Ovary (tissue), 9 donors: ENCODE measurements around the gene RHD. TPM values are rescaled to one million over a fixed set of nuclear protein-coding genes. Genes with fewer than 3 reads are reported as not detected.
"Not testable (repeated sequence)": the region's sequence is repeated elsewhere in the genome, so short reads cannot be mapped to it uniquely, and the experiment has no call there.

Experiments used
- DNase-seq, 5 donors: peaks; one replicate each; pipeline ENCODE4 v3.0.0-alpha.2; 2019 to 2020
- H3K27ac ChIP-seq, 2 donors: fragments of 200-600 bp; one replicate each; pipeline versions ENCODE4 v1.5.1 to v1.8.0; 2019 to 2022
- H3K27me3 ChIP-seq: fragments of 200-600 bp; one replicate; pipeline ENCODE4 v1.8.0; 2022
- H3K36me3 ChIP-seq: fragments of 200-600 bp; sonication (generic); one replicate; pipeline ENCODE4 v1.5.1; 2019
- H3K4me1 ChIP-seq: one replicate; pipeline ENCODE4 v1.8.1; 2013; ENCODE audit warnings: mild to moderate bottlenecking, moderate library complexity; ENCODE audit not compliant: insufficient read depth
- H3K4me3 ChIP-seq: fragments of 200-600 bp; sonication (generic); one replicate; pipeline ENCODE4 v1.5.1; 2017
- H3K9me3 ChIP-seq, 2 donors: fragments of 200-600 bp in 1 of 2; sonication (generic) in 1 of 2; one replicate each; pipeline versions ENCODE4 v1.5.1 to v1.8.1; 2013 to 2019; ENCODE audit warnings: mild to moderate bottlenecking in 1 of 2, moderate library complexity in 1 of 2
- WGBS, 3 donors: extraction: QIAGEN DNeasy Blood & Tissue Kit in 1 of 3; methylation state at CpG; one replicate each; pipeline versions ENCODE4 v1.1.5 to v1.1.7; 2013 to 2017; 5-methylcytosine and 5-hydroxymethylcytosine counted together
- intact Hi-C, 4 donors: fragments of 100-400 bp; cut with DNase I; formaldehyde crosslinking; loops; one replicate each; pipeline versions ENCODE4 v1.11.0 to v1.15.1; 2022 to 2023
- polyA plus RNA-seq, 2 donors: library from polyadenylated mRNA; stranded (reverse); fragments of 200-250 nt in 1 of 2; fragments of 350-450 nt in 1 of 2; fragmentation: Illumina TruSeq in 1 of 2; extraction: RNeasy Lipid Tissue Mini Kit (QIAGEN cat#74804) in 1 of 2; gene quantifications; one replicate each; pipeline ENCODE4 v1.2.3, GENCODE V29; 2013 to 2014
- total RNA-seq, 7 donors: library from RNA; depleted of rRNA in 2 of 7; stranded (reverse); fragments of >200 nt in 2 of 7; fragmentation: NEBNext Ultra II Directional in 3 of 7; extraction: Animal tissue kit (Norgen Biotek cat#: 25700) in 3 of 7; gene quantifications; one replicate each; pipeline versions ENCODE4 v1.1.0 to v1.2.4, GENCODE V29; 2016 to 2023
- donor health status: DM: no; HTN: no; CAD: no; lungs with moderate emphysema.
- donor health status: DM: no; HTN: no; CAD: no.
- donor health status: Bipolar disorder and iron deficiency.
- donor health status: DM: yes; HTN: yes; CAD: no.
- donor health status: DM: no; HTN: no; CAD: no.
- donor health status: DM: yes; HTN: yes; CAD: no.

RHD gene
- total and polyA plus RNA-seq, 9 donors: not detected

DNA sequence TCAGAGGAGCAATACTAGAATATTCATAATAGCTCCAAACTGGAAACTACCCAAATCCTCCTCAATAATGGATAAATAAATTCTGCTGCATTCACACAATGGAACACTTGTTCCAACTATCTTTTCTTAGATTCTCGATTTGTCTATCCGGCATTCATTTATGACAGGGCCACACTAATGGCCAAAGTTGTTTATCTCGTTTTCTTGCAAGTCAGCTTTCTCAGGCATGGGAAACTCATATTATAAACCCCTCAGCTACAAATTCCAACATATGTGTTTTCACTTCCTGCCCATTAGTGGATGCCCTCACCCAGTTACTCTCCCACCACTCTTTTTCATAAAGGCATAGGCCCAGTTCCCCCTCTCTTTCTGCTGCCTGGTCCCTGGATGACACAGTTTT, 106.1 kb downstream of the RHD start:
- WGBS, 3 donors: 86 to 92% (median 89%) methylated on average over 3 of the region's 3 CpGs
- H3K4me3 ChIP-seq, H3K4me1 ChIP-seq, H3K27me3 ChIP-seq, H3K27ac ChIP-seq, H3K9me3 ChIP-seq, DNase-seq, H3K36me3 ChIP-seq, intact Hi-C loops: not testable (repeated sequence)

Other genes with a start within 250 kb of the RHD start
- gene SYF2, start 40.0 kb upstream of the RHD start, total RNA-seq: 100 to 1,000 TPM in 1 of 7 donors, 10 to 100 TPM in 6; 38.2 to 106 (median 64.5) TPM
- gene SYF2, start 40.0 kb upstream of the RHD start, polyA plus RNA-seq: 100 to 1,000 TPM; 122 to 141 TPM
- 100 to 1,000 TPM in 2 of 7 donors, 10 to 100 TPM in 5; 52.1 to 138 (median 82.1) TPM for gene RSRP1, start 25.1 kb upstream of the RHD start, total RNA-seq
- 100 to 1,000 TPM in 1 of 2 donors, 10 to 100 TPM in 1; 70.0 to 131 TPM for gene RSRP1, start 25.1 kb upstream of the RHD start, polyA plus RNA-seq
- gene TMEM50A, start 65.8 kb downstream of the RHD start, total RNA-seq: 10 to 100 TPM; 50.0 to 74.9 (median 53.9) TPM
- 100 to 1,000 TPM in 1 of 2 donors, 10 to 100 TPM in 1; 61.2 to 140 TPM for gene TMEM50A, start 65.8 kb downstream of the RHD start, polyA plus RNA-seq
- gene RHCE, start 148.3 kb downstream of the RHD start, total RNA-seq: under 1 TPM in 6 of 7 donors, not detected in 1; 0.27 to 0.83 (median 0.53) TPM
- gene RHCE, start 148.3 kb downstream of the RHD start, polyA plus RNA-seq: under 1 TPM; 0.21 to 0.62 TPM
- 10 to 100 TPM; 14.1 to 26.8 (median 23.4) TPM for gene MACO1, start 158.4 kb downstream of the RHD start, total RNA-seq
- gene MACO1, start 158.4 kb downstream of the RHD start, polyA plus RNA-seq: 10 to 100 TPM; 14.5 to 30.4 TPM